RCC 7860 (cell line): ENCODE measurements around the gene RIPOR2.
"Not testable (repeated sequence)": the region's sequence is repeated elsewhere in the genome, so short reads cannot be mapped to it uniquely, and the experiment has no call there.

Experiments used
- DNase-seq: peaks from one replicate; pipeline ENCODE4 v3.0.0-alpha.2; 2015; ENCODE audit warnings: low spot score
- FAIRE-seq: peaks from 2 replicates; lab custom pipeline; 2012; peaks lifted over from hg19 to GRCh38; lab: Jason Lieb, UNC

RIPOR2 gene

DNA sequence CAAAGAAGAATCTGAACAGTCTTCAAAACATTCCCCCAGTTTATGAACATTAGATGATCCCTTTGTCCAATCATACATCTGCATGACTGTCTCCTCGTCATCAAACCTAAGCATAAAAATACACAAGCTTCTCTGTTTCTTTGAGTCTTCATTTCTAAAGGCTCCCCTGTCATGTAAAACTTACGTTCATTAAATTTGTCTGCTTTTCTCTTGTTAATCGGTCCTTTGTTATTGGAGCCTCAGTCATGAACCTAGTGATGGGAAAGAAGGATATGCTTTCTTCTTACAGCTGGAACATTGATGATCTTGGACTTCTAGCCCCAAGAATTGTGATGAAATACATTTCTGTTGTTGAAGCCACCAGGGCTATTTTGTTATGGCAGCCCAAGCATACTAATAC is 18.0 kb upstream of the RIPOR2 start:
- DNase-seq (no peak), FAIRE-seq (no peak)

DNA sequence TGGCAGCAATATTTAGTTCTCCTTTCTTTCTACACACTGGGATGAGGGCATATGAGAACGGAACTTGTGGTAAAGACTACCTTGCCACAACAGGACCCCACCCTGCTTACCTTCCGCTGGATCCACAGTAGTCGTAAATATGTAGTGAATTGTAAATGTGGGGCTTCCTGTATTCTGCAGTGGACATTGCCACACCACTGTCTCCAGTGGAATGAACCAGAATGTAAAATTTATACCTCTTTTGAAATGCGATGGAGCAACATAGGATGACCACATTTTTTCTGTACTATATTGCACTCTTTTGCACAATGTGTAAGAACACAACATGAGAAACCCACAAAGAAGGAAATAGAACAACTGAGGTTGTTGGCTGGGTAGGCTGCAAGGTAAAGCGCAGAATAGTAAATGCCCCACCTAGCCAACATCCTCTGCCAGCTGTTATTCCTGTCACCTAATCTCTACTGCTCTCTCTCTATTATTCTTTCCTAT is 16.1 kb upstream of the RIPOR2 start:
- FAIRE-seq (no peak), DNase-seq (no peak)

DNA sequence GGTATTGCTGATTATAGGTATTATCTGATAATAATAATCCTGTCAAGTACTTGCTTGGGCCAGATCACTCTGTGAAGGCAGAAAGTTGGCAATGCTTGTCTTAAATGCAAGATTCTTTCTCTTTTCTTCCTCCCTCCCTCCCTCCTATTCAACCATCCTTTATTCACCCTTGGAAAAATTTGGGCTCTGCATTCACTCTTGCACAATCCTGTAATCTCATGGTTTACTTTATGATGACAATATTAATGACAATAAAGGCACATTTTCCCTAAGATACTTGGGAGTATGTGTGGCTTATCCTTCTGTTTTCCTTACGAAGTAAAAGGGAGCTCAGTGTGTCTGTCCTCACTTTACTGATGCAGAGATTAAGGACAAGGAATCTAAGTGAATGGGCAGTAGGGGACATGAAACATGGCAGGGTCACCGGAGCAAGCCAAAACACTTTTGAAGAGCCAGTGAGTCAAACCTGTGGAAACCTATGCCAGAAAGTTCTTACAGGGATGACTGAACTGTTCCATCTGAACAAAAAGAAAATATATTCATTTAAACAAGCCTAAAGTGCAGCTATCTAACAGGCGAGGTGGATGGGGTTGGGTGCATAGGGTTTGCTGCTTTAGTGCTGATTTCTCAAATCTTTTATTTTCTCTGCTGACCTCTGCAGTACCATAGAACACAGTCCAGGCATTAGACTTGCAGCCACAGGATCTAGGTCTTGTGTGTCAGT is 14.6 kb upstream of the RIPOR2 start:
- DNase-seq: no peak
- FAIRE-seq: no peak

DNA sequence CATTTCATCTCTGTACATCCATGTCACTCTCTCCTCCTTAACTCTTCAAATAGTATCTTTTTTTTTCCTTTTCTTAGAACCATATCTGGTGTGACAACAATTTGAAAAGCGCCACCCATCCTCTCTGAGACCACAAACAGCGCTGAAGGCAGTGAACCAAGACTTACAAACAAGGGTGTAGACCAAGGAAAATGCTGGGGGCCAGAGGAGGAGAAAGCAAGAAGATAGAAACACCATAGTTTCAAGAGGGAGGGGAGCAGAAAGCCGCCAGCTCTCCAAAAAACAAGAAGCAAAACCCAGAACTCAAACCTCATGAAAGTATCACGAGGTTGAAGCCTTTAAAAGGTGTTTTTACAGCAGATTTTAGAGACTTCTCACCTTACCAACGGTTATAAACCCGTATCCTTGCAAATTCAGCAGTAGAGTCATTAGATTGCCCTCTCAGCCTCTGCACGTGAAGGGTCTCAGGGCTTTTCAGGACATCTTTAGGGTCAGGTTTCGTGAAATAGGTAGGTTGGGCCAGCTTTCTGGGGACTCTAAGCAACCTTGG is 13.3 kb upstream of the RIPOR2 start:
- no peak for DNase-seq
- FAIRE-seq: no peak

DNA sequence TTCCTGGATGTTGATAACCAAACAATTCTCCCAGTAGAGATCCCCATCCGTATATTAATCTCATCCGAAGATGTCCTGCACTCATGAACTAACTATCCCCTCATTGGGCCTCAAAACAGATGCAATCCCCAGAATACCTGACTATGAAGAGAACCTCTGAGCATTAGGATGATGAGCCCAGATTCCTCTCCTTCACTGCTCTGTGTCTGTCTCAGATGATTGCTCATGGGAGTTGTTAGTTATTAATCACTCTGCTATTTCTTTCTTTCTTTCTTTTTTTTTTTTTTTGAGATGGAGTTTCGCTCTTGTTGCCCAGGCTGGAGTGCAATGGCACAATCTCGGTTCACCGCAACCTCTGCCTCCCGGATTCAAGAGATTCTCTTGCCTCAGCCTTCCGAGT is 12.5 kb upstream of the RIPOR2 start:
- DNase-seq, FAIRE-seq: not testable (repeated sequence)

DNA sequence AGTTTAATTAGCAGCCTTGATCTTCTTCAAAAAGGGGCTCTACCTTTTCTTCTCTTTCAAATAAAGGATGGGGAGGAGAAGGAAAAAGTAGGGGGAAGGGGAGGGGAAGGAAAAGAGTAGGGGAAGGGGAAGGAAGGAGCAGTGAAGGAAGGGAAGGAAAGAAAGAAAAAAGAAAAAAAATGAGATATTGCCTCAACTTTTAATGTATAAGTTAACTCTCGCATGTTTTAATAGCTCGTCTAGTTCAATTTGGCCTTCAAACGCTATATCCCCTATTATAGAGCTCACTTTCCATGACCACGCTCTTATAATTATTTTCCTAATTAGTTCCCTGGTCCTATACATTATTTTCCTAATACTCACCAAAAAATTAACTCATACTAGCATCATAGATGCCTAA is 11.9 kb upstream of the RIPOR2 start:
- DNase-seq (no peak), FAIRE-seq (no peak)

DNA sequence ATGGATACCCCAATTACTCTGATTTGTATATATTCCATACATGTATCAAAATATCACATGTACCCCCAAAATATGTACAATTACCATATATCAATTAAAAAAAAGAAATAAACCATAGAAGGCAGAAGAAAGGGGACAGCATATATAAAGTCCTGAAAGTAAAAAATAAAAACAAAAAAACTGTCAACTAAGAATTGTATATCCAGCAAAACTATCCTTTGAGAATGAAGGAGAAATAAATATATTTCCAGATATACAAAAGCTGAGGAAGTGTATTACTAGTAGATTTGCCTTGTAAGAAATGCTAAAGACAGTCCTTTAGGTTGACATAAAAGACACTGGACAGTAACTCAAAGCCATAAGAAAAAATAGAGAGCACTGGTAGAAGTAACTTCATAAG is 9.3 kb upstream of the RIPOR2 start:
- no peak for DNase-seq
- FAIRE-seq: no peak

DNA sequence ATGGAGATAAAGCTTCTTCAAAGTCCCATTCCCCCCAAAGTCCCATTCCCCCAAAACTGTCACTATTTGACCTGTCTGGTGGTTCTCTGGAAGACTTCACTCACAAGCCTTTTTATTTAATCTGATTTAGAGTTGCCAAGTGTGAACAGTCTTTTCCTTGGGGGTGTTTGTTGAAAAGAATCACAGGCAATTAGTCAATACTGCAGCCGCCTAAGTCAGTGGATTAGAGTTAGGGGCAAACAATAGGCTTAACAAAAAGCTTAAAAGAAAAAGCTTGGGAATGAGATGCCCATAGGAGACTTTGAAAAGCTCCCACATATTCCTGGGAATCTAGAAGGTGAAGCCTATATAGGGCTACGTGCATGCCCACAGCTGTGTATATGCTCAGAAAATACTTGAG is 8.0 kb upstream of the RIPOR2 start:
- no peak for FAIRE-seq

DNA sequence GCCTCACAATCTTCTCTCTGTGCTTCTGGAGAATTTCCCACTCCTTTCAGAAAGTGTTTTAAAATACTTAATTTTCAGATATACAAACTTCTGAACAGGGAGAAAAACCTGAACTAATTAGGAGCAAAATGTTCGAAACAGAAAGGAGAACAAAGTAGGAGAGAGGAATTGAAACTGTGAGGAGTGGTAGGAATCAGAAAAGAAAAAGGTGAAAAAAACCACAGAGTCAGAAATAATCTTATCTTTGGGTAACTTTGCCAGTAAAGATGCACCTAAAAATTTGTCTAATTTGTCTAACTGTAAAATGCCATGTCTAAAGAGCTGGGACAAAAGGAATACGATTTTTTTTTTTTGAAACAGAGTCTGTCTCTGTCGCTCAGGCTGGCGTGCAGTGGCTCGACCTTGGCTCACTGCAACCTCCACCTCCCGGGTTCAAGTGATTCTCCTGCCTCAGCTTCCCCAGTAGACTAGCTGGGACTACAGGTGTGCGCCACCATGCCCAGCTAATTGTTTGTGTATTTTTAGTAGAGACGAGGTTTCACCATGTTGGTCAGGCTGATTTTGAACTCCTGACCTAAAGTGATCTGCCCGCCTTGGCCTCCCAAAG is 4.7 kb upstream of the RIPOR2 start:
- no peak for DNase-seq
- FAIRE-seq: no peak

More for the DNA sequence above, 8.0 kb upstream of the RIPOR2 start:
- DNase-seq: no peak

DNA sequence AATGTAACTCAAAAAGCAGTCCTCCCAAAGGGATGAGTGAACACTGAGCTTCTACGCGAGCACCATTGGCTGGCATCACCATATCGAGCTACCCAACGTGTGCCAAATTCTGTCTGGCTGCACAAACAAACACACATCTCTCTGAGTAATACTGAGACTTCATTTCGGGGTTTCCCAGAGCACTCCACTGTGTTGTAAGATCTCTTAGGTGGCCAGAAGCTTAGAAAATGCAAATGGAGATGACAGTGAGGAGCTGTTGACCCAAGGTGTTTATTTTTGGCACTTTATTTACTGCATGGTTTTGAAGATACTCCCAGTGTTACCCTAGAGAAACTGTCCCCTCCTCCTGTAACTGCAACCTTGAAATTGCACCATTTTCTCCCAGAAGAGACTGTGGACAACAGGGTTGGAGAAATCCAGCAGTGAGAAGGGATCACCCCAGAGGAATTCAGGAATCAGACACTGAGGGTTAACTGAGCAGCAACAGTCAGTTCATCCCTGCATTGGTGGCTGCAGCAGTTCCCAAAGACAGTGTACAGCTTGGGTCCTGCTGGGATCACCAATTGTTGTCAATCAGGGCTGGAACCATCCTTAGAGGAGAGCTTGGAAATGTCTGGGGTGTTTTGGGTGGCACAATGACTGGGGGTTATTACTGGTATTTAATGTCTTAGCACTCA is 1.0 kb upstream of the RIPOR2 start:
- FAIRE-seq (no peak), DNase-seq (no peak)

DNA sequence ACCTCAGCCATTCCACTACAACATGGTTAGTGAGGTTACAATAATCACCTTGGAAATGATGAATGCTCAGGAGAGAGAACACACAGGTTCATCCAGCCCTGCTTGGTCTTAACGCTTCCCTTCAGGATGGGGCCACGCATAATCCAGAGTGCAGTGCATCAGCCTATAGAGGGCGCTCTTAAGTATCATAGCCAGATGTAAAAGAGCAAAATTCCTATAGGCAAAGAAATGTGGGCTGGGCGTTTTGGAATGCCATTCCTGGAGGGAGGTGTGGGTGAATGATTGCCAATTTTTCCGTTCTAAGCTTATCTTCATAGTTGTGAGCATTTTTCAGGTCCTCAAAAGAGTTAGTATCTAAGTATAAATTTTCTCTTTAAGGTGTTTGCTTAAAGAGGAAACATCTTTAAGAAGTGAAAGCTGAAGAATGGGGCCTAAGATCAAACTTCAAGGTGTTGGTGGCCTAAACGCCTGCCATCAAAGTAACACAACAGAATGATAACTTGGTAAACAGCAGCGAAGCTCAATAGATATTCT is 1.8 kb downstream of the RIPOR2 start:
- FAIRE-seq: no peak
- no peak for DNase-seq

DNA sequence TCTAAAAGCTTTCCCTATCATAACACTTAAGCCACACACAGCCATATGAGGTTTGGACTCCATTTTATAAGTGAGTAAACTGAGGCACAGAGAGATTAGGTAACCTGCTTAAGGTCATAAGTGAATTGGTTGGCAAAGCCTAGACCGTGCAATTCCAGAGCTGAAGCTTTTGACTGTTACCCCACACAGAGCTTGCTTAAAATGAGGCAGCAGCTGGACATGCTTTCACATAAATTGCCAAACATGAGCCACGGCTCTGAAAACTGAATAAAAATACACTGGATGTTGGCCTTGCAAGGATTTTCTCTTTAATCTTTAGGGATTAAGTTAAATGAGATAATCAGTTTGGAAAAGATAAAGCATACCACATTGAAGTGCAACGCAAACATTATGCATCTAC is 2.5 kb downstream of the RIPOR2 start:
- no peak for DNase-seq
- FAIRE-seq: no peak

DNA sequence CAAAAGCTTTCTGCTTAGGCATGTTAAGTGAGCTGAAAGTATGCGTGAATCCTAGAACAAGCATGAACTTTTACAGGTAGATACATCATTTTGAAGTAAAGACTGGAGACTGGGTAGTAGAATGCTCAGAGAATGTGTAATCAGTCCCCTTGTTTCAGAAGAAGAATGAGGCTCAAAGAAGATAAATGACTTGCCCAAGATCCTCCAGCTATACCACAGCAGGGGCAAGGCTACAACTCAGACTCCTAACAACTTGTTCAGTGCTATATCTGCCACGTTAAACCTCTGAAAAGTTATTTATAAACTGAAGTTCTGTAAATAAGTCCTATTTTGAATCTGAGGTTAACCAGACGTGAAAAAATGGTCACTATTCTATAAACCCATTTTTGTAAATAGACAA is 2.9 kb downstream of the RIPOR2 start:
- FAIRE-seq (no peak), DNase-seq (no peak)

DNA sequence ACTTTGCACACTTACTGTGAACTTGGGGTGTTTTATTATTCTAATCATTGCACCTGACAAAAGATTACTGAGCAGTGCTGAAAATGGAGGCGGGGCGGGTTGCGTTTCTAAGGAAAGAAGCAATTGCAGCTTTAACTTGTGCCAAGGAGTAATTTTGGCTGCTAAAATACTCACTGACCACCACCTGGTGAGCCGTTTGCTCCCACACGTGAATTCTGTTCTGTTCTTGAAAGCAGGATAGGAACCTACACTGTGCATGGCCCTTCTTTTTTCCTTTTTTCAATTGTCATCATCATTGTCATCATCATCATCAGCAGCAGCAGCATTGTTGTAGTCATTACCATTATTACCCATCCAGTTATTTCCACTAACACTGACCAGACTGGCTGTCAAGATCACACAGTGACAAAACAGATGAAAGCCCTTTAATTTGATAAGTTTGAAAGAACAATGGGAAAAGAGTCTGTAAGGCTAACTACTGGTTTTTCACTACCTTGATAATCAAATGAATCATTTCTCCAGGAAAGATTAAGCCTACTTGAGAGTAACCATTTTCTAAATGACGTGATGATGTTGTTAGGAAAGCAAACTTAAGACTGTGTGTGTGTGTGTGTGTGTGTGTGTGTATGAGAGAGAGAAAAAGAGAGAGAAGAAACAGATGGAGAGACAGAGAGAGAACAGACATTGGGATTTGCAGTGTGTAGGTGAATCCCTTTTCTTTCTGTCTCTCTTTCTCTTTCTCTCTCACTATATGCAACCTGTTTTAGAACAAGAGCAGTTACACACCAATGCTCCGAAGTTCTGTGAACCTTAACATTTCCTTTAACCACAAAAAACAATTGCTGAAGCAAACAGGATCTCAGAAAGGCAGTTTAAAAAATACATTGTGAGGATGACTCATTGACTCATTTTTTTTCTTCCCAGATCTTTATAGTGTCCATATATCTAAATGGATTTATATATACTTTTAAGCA is 3.8 kb downstream of the RIPOR2 start:
- FAIRE-seq (peak; percentile 90), DNase-seq (peak; percentile 36)

DNA sequence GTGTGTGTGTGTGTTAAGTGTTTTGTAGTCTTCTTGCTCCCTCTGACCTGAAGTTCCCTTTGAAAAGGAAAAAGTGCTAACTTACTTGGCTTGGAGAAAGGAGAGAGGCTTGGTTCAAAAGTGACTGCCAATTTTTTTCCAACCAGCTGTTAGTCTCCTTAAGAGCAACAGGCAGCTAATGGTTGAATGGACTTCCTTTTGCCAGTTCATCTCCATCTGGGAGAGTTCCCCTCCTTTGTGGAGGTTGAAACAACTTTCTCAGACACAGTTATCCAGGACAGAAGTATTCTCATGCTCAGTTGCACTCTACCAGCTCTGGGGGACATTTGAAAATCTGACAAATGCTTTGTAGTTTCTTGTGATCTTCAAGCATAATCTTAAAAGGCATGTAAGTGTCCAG is 4.5 kb downstream of the RIPOR2 start:
- no peak for FAIRE-seq

DNA sequence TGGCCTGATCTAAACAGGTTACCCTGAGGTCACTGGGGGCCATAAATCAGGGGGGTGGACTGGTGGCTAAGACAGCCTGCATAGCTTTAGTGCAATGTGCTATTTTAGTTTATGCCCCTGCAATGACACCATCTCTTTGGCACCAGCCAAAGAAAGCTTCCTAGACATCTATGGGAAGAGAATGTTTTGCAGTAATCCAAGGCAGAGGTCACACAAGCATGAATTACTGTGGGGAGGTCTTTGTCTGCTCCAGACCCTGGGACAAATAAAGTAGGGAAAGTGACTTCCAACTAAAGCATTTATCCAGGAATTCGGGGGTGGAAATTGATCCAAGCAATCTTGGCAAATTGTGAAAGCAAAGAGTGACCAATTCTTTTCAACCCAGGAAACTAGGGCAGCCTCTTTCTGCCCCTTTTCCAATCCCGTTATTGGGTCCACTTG is 5.3 kb downstream of the RIPOR2 start:
- DNase-seq (no peak), FAIRE-seq (no peak)

More for the DNA sequence above, 4.5 kb downstream of the RIPOR2 start:
- no peak for DNase-seq

DNA sequence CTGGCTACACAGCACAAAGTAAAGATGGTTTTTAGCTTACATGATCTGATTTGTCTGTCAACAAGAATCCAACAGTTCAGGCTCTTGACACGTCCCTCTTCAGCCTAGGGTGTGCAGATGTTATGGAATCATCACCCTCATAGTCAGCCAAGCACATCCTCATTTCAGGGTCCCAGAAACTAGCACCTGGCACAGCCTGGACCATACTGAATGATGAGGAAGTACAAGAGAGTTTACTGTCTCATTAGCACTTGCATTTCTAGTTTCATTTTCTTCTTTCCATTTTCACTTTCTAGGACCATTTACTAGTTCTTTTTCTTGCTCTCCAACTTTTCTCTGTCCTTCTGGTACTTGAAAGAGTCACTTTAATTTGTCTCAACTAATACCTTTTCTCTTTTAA is 6.5 kb downstream of the RIPOR2 start:
- DNase-seq: no peak
- no peak for FAIRE-seq

DNA sequence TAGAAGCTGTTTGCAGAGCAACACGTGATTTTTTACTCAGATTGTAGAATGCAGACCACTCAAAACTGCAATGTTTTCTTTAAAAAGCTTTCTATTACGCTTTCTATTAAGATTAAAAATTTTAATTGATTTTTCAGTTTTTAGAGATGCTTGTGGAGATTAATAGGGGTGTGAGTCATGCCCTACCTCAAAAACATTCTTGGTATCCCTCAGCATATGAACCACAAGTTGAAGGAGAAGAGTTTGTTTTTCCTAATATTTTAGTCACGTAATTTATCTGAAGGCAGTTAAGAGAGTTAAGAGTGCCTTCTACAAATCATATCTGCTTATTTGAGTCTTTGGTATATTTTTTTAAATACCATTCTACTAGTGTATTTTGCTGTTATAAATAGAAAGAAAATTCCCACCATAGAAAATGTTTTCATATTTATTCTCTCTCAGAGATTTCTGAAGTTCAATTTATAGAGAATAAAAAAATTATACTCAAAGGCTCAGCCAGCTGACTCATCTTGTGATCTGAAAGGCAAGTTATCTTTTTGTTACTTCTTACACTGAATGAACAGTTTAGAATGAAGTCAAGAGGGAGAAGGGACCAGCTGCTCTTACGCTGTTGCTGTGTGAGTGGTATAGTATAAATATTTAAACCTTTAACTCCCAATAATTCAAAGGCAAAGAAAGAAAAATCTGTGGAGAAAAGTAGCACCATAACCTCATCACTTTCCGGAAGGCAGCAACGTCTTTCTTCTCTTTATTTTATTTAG is 7.6 kb downstream of the RIPOR2 start:
- FAIRE-seq: no peak
- DNase-seq: no peak

DNA sequence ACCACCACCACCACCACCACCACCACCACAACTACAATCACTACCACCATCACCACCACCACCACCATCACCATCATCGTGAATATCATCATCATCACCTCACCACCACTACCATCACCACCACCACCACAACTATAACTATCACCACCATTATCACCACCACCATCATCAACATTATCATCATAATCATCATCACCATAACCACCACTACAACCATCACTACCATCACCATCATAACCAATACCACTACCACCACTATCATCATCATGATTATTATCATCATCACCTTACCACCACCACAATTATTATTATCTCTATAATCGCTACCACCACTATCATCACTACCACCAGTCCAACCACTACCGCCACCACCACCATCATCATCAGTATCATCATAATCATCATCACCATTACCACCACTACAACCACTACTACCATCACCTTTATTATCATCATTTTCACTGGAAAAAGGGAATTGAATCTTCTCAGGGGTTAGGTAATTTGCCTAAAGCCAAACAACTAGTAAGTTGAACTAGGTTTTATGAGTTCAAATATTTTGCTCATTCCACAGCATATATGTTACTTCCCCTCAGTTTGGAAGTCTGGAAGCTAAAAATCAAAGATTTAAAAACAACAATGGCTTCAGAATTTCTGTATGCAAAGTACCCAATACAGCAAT is 8.3 kb downstream of the RIPOR2 start:
- no peak for FAIRE-seq

More for the DNA sequence above, 8.3 kb downstream of the RIPOR2 start:
- no peak for DNase-seq
